ENCODE data around the gene C1orf53. TPM values are rescaled to one million over a fixed set of nuclear protein-coding genes. Genes with fewer than 3 reads are reported as not detected.
"Not testable (repeated sequence)": the region's sequence is repeated elsewhere in the genome, so short reads cannot be mapped to it uniquely, and the experiment has no call there.

The C1orf53 gene
- total and polyA plus RNA-seq, 2 experiments from 2014 or later = 2.7 to 3.8 TPM

- H3K36me3 Mint-ChIP-seq (ENCODE audit: low read depth); H3F3A ChIP-seq (replicated peaks; ENCODE audit: low read depth); H3K4me3 Mint-ChIP-seq; H4K20me1 ChIP-seq (replicated peaks; ENCODE audit: insufficient read depth); H2AFZ ChIP-seq; H3K4me2 ChIP-seq; ATAC-seq; H3K4me3 ChIP-seq; H3K27me3 Mint-ChIP-seq (ENCODE audit: insufficient read depth, low read depth, poor library complexity); H3K4me1 ChIP-seq (ENCODE audit: insufficient read depth); H3K4me1 Mint-ChIP-seq; H3K27ac Mint-ChIP-seq; DNase-seq (ENCODE audit: low spot score); H3K79me2 ChIP-seq (replicated peaks; ENCODE audit: insufficient read depth); H3K36me3 ChIP-seq (ENCODE audit: insufficient read depth); H3K27ac ChIP-seq (ENCODE audit: low read depth); H3K9me2 ChIP-seq (ENCODE audit: insufficient read depth); H3K9me3 Mint-ChIP-seq; H3K27me3 ChIP-seq (ENCODE audit: insufficient read depth): not testable (repeated sequence)
Observed at GRCh38 chr1:197953472-197953871, 51.0 kb downstream of the C1orf53 start.

- no peaks in the 10 kb centered on the region for H3F3A ChIP-seq (replicated peaks; ENCODE audit: low read depth)
- Mint-ChIP-seq H3K27me3 (ENCODE audit: insufficient read depth, low read depth, poor library complexity) (peaks cover 3% of the 10 kb centered on the region), H3K27ac (no peak overlapping the region), H3K4me3 (no peak overlapping the region), H3K9me3 (no peaks in the 10 kb centered on the region), H3K36me3 (ENCODE audit: low read depth) (no peaks in the 10 kb centered on the region), H3K4me1 (no peaks in the 10 kb centered on the region)
- no peaks in the 10 kb centered on the region for H4K20me1 ChIP-seq (replicated peaks; ENCODE audit: insufficient read depth)
- ATAC-seq = no peak
- no peaks in the 10 kb centered on the region for H3K4me1 ChIP-seq (ENCODE audit: insufficient read depth)
- H3K4me3 ChIP-seq = no peak overlapping the region
- H3K27me3 ChIP-seq (ENCODE audit: insufficient read depth) = no peaks in the 10 kb centered on the region
- no peaks in the 10 kb centered on the region for H3K79me2 ChIP-seq (replicated peaks; ENCODE audit: insufficient read depth)
- H3K4me2 ChIP-seq = no peak overlapping the region
- H2AFZ ChIP-seq = no peak overlapping the region
- H3K9me2 ChIP-seq (ENCODE audit: insufficient read depth) = no peaks in the 10 kb centered on the region; the same call in 1 of the 2 replicates
- H3K36me3 ChIP-seq (ENCODE audit: insufficient read depth) = no peaks in the 10 kb centered on the region
- no peak overlapping the region for H3K27ac ChIP-seq (ENCODE audit: low read depth)
- DNase-seq (ENCODE audit: low spot score) = no peak
- TF ChIP-seq ZNF114 (CRISPR knock-in tag; IDR thresholded peaks at IDR 0.05) (no peak), EZH2 (IDR thresholded peaks at IDR 0.05; ENCODE audit: low read depth, unreplicated experiment) (no peak), ETS1 (IDR thresholded peaks at IDR 0.05) (no peak), POLR2AphosphoS5 (IDR thresholded peaks at IDR 0.05; ENCODE audit: low read depth) (no peak), CREB1 (CRISPR knock-in tag; IDR thresholded peaks at IDR 0.05; ENCODE audit: low read depth) (no peak), ZNF462 (CRISPR knock-in tag; IDR thresholded peaks at IDR 0.05) (no peak), NANOG (IDR thresholded peaks at IDR 0.05; ENCODE audit: borderline replicate concordance) (no peak), CTCF (conservative IDR thresholded peaks at IDR 0.05; ENCODE audit: low read depth in 2 of 2) (no peak)
Observed at GRCh38 chr1:197954718-197955418, 52.4 kb downstream of the C1orf53 start.
